NOMO-1 treated with dmso at 0.1 percent for 144 hours (cell line): ENCODE measurements around the gene AUTS2.

Experiments used
- DNase-seq: peaks from one replicate; lab custom pipeline; 2025; ENCODE audit not compliant: unreplicated experiment; lab: John Stamatoyannopoulos, UW

AUTS2 gene

GRCh38 chr7:69598081-69598486 lies at the start of gene AUTS2:
Gene AUTS2, plus strand, starts transcription at chr7:69598475. Its CDS starts 1,179 bp downstream, at chr7:69599654.
- DNase-seq, result no peak

DNA sequence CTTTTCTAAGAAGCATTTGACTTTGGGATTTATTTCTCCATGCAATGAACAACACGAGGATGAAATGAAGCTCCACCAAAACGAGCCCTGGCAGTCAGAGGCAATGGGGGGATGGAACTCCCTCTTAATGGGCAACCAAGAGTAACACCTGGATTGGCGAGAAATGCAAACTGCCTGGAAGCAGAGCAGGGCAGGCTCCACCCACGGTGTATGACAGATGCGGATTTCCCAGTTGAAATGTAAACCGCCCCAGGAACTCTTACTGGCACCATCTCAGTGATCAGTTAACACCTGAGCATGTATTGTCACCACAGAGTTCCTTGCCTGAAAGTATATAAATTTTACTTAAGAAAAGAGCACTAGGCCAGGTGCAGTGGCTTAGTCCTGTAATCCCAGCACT lies 47.3 kb upstream of the AUTS2 start:
- no peak for DNase-seq

DNA sequence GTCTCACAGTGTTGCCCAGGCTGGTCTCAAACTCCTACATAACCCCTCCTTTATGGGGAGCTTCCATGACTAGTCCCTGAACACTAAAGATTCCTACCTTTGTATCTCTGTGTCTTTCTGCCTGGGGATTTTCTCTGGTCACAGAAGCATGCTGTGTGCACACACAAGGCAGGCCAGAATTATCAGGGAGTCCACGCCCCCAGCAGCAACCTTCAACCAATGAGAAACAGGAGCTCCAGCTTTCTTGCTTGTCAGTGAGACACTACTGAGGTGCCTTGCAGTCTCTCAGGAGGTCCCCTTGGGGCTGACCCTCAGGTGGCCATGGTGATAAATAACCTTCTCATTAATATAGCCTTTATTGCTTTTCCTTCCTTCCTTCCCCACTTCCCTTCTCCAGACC lies 45.1 kb upstream of the AUTS2 start:
- no peak for DNase-seq

DNA sequence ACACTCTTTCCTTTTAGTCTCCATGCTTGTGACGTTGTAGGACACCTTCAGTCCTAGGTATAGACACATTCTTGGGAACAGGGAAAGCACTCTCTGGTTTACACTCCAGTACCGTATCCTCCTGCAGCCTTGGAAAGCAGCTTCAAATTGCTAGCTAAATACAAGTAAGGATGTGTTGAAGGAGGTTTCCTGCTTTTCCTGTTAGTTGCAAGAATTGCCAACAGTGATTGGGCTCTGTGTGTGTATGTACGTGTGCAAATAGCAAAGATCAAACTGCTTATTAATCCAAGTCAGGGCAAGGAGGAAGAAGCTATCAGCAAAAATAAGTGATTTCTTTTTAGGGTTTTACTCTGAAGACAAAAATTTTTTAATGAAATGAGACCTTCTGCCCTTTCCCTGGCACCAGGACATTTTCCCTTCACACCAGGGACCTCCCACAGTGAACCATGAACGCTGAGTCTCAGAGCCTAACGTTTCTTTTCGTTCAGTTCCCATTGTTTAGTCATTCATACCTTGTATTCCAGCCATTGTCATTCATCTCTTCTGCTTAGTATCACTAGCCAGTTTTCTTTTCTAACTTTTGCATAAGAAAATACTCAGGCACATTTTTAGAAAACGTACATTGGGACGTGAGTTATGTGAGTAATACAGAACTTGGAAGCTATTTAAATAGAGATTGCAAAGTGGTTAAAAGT lies 36.9 kb upstream of the AUTS2 start:
- no peak for DNase-seq

- DNase-seq, result no peak
Measured at GRCh38 chr7:69564454-69565417, 33.5 kb upstream of the AUTS2 start.

DNA sequence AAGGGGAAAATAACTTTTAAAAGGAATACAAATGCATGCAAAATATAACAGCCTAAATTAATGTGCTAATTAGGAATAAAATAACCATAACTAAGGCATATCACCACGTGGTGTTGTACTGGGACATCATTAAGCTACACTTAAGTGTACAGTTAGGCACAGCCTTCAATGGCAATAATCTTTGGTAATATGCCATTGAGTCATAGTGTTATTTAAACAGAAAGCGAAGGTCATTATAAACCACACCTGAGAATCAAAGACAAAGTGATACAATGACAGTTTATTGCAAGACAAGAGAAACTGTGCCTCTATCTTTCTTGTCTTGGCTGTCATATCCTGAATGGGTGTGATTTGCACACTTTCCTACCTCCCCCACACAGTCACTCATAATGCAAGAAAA lies 30.5 kb upstream of the AUTS2 start:
- DNase-seq, result no peak

DNA sequence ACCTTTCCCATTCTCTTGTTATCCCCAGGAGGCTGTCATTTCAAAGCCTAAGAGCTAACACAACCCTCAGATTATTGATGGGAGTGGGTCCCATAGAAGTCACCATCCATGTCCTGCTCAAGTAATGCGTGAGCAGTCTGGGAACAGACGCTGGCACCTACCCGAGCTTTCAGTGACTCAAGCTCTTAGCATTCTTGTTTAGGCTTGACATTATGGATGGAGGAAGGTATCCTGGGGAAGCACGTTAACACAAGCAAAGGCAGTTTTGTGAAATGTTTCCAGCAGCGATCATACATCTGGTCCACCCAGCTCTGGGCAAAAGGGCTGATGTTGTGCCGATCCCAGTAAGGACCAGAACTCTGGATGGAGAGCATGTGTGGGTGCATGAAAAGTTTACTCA lies 30.0 kb upstream of the AUTS2 start:
- no peak for DNase-seq

GRCh38 chr7:69575651-69576050 lies 22.6 kb upstream of the AUTS2 start:
- DNase-seq, result no peak

GRCh38 chr7:69577221-69577620 lies 21.1 kb upstream of the AUTS2 start:
- no peak for DNase-seq

DNA sequence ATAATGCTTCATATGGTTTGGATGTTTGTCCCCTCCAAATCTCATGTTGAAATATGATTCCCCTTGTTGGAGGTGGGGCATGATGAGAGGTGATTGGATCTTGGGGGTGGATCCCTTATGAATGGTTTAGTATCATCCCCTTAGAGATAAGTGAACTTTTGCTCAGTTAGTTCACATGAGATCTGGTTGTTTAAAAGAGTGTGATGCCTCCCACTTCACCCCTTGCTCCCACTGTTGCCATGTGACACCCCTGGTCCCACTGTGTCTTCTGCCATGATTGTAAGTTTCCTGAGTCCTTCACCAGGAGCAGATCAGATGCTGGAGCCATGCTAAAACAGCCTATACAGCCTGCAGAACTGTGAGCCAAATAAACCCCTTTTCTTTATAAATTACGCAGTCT lies 13.1 kb upstream of the AUTS2 start:
- no peak for DNase-seq

- DNase-seq, result no peak
Measured at GRCh38 chr7:69586321-69586720, 12.0 kb upstream of the AUTS2 start.

DNA sequence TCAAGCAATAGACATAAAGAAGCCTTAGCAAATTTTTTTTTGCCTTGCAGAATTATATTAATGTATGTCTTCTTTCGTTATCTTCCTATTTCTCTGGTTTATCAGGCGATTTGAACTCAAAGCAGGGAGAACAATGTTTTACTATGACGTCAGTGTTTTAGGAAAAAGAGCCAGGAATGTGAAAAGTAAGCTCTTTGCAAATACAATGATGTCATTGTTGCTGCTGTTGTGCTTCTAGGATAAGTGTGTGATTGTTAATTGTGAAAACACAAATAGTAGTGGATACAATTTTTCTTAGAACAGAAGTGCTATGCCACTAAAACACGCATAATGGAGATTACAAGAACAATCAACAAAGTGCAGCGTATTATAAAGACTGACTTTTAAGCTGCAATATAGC lies 9.5 kb upstream of the AUTS2 start:
- DNase-seq, result no peak

DNA sequence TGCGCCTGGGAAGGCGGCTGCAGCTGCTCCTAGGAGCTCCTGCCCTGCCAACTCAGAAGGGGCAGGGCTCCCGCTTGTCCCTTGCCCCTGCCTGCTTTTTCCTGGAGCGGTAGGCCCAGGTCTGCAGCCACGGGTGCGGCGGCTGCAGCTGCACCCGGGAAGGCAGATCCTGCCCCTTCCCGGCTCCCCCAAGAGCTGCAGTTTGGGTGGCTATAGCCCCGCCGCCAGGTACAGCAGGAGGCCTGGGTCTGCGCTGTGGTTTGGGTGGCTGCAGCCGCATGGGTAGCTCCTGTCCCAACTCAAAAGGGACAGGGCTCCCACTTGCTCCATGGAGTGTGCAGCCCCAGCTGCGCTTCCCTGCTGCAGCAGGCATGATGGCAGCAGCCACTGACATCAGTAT lies 6.5 kb upstream of the AUTS2 start:
- DNase-seq, result no peak

DNA sequence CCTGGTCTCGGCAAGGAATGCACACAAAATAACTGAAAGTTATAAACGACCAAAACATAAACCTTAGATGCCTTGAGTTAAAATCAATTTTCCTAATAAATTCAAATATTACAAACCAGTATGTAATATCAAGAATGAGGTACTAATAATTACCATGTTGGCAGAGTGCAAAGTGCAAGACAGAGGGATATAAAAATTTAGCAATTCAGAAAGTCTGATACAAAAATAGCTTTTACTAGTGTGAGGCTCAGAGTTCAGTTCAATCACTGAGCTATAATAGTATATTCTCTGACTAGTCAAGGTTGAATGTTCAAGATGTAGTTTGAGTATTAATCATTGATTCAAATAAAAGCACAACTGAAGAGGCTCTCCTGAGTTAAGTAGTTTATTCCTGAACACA lies 4.8 kb upstream of the AUTS2 start:
- no peak for DNase-seq

- DNase-seq, result no peak
Measured at GRCh38 chr7:69595415-69595814, 2.9 kb upstream of the AUTS2 start.

GRCh38 chr7:69596056-69596455 lies 2.2 kb upstream of the AUTS2 start:
- DNase-seq, result no peak

DNA sequence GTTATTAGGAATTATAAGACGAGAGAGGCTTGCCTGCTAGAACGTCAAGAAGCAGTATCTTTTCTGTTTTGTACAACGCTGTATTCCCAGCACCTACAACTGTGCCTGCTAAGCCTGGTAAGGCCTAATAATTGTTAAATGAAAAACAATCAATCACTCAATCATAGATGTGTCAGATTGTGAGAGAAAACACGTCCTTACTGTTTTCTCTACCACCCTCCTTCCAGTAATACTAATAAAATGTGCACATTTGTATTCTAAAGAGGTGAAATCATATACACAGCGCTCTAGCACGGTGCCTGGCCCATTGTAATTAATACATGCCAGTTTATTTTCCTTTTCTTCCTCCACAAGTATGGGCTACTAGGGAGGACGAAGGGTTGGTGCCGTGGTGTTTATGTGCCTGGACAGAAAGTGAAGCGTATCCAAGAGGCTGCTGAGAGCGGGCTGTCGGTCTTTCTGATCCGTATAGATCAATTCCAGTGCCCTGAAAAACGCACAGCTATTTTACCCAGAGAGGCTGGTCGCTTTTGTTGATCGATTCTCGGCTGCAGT lies 1.5 kb upstream of the AUTS2 start:
- DNase-seq, result no peak

DNA sequence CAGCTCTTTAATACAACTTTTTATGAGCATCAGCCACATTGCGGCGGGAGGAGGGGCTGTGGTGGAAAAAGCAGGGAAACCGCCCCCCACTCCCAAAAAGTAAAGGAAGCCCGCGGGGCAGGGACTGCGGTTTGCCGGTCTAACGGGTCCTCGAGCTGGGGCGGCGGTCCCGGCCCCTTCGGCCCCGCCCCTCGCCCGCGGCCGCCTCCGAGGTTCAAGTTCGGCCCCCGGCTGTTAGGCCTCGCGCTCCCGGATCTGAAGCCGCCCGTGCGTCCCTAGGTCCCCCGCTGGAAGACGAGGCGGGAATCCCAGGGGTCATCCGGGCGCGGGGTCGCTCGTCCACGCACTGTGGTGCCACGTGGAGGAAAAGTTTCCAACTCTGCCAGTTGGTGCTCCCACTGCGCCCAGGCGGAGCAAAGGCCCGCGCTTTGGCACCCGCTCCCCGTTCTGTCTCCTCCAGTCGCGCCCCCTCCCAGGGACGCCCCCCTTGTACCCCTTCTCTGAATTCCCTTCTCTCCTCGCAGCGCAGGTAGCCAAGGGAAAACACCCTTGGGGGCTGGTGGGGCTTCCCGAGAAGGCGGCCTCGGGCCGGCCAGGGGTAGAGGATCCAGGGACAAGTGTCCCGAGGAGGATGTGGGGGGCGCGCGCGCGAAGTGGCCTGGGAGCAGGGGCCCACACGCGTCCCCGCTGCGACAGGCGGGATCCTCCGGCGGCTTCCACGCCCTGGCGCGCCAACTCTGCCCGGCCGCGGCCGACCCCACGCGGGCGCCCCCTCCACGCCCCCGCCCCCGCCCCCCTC lies 798 bp upstream of the AUTS2 start:
- no peak for DNase-seq

DNA sequence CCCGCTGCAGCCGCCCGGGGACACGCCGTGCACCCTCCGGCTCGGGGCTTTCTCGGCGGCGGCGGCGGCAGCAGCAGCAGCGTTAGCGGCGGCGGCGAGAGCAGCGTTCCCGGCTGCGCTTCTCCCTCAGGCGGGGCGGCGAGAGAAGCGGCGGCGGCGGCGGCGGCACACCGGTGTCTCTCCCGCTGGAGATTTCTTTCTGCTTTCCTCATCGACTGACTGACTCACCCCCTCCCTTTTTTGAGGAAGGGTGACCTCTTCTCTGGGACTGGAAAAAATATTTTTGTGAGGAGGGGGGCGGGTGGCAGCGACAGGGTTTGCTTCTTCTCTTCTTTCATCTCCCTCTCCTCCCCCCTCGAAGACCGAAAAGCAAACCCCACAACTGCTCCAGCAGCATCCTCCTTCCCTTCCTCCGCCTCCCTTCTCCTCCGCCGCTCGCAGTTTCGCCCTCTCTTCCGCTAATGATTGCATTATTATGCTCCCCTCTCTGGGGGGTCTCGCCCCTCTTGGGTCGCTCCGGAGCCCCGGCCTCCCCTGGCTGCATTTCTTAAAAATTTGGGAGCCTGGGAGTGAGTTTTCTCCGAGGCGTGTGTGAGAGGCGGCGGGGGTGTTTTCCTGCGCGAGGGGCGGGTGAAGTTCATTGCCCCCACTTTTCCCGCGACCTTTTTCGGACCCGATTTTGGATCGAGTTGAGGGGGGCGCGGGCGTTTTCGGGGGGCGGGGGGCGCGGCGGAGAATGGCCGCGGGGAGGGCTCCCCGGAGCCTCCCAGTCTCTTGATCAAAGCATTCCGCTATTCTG lies 411 bp downstream of the AUTS2 start:
- no peak for DNase-seq

GRCh38 chr7:69599286-69599954 lies 1.1 kb downstream of the AUTS2 start:
- no peak for DNase-seq
